Daoy (cell line): ENCODE data around the gene ST14. TPM values are rescaled to one million over a fixed set of nuclear protein-coding genes. Genes with fewer than 3 reads are reported as not detected.
"Not testable (repeated sequence)": the region's sequence is repeated elsewhere in the genome, so short reads cannot be mapped to it uniquely, and the experiment has no call there.

Experiments
- DNase-seq: peaks from one replicate; pipeline ENCODE4 v3.0.0-alpha.2; 2015; ENCODE audit warnings: low read depth
- total RNA-seq: library from RNA; depleted of rRNA; stranded (reverse); fragments of >200 nt; shearing (Covaris generic); gene quantifications from 2 replicates; pipeline ENCODE4 v1.2.3, GENCODE V29; 2014

The ST14 gene
- total RNA-seq, 1 experiment from 2014 or later = not detected

DNA sequence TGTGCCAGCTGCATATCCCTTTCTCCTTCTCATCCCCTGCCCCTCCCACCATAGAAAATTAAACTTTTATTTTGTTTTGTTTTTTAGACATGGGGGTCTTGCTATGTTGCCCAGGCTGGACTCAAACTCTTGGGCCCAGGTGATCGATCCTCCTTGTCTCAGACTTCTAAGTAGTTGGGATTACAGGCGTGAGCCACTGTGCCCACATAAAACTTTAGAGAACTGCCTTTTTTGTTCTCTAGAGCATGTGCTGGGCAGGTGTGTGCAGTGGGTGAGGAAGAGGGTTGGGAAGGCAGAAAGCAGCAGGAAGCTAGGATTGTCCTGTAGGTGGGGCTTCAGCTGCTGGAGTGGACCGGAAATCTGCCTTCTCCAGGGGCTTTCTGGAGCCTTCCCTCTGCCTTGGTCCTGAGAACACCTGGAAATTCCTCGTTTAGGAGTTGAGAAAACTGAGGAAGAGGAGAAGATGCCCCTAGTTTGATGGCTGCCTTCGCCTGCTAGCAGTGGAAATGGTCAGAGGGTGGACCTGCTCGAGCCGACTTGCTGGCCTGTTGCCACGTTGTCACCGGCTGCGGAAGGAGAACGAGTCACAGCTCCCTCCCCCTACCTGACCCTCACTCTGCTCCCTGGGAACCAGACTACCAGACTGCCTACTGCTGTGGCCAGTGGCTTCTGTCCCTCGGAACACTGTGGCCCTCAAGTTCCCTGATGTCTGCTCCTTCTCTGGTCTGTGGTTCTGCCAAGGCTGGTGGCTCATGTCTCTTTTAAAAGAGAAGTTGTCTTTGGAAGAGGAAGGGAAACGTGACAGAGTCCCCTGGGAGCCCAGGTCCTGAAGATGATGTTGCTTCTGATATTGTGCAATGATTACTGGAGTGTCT, 4.0 kb downstream of the ST14 start:
- DNase-seq = no peak

DNA sequence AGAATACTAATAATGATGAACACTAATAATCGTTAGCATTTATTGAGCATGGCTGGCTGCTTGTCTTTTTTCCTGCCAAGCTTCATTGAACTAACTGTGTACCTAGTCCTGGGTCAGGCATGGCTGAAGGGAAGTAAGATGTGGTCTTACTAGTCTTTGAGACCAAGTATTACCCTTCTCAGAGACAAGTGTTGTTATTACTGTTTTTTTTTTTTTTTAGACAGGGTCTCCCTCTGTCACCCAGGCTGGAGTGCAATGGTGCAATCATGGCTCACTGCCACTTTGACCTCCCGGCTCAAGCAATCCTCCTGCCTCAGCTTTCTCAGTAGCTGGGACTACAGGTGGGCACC, 4.6 kb downstream of the ST14 start:
- DNase-seq = no peak

DNA sequence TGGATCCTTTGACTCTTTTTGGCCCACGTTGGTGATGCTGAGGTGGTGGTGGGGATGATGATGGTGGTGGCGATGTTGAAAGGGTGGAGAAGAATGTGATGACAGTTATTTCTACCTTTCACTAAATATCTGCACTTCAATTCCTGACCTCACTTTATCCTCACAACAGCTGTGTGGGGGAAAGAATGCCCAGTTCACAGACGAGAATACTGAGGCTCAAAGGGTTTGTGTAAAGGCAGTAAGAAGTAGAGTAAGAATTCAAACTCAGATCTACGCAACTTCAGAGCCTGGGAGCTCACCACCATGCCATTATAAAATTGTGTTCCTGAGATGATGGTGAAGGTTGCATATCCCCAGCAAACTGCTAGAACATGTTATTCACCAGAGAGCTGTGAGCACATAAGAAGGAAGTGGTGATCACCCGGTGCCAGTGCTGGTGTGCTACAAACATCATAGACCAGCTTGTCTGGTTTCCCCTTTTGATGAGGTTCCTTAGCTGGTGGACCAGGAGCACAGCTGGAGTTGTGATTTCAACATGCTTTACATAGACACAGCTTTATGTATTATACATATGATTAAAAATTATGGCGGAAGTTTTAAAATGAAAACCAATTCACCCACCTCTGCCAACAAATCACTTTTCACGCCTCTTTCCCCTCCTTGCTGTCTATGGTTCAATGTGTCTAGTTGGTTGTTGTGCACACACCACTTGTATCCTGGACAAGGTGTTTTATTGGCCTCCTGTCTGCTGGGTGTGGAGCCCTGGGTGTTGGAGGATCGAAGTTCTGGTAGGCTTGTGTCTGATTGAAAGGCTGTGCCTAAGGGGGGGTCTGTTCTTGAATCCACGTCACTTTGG, 6.2 kb downstream of the ST14 start:
- no peak for DNase-seq

DNA sequence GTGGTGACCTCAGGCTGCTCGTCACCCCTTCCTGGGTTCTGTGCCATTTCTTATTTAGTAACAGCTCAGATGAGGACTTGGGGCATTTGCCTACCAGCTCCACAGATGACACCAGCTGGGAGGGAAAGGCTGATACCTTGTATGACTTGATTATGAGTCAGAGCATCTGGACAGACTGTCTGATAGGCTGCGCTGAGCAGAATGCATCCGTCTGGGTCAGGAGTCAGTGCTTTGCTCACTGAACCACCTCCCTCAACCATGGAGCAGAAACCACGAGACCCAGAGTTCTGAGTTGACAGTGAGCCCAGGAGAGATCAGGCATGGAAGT, 6.8 kb downstream of the ST14 start:
- DNase-seq = peak; percentile 93

DNA sequence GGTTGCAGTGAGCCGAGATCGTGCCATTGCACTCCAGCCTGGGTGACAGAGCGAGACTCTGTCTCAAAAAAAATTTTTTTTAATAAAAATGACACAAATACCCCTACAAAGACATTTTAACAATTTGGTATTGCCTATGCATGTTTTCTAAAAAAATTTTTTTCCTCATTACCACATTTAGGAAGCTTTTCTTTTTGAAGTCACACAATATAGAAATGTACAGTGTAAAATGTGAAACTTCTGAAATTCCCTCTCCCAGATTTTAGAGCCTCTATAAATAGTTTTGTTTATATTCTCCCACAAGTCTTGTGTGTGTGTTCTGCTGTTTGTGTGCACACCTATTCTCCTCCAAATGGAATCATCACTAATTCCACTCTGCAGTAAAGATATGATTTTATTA, 7.6 kb downstream of the ST14 start:
- DNase-seq = no peak

DNA sequence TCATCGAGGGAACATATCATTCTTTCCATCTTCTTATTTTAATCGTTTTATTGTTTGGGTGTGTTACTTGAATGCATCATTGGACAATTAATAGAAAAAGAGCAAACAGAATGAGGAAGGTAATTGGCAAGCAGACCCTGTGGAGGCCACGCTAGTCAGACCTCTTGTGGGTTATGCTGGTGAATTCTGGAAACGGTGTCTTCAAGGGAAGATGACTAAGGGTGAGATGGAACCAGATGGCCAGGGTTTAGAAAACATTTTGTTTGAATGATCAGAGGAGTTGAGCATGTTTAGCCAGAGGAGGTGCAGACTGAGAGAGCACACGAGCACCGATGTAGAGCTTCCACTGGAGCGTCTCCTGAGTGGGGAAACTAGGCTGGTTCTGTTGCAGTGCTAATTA, 8.5 kb downstream of the ST14 start:
- no peak for DNase-seq

DNA sequence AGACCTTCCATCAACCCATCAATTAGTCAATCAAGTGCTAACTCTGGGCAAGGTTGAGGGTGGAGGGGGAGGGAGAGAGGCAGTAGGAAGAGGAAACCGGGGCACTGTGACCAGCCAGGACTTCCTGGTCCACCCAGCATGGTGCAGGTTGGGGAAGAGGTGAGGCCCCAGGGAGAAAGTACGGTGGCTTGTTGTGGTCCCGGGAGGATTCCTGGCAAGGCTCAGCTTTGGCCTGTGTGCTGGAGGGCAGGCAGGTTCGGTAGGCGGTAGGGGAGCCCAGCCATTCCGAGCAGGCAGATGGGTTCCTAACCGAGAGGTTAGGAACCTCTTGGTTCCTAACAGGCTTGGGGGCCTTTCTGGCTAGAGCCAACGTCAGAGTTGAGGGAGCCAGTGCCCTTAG, 10.8 kb downstream of the ST14 start:
- DNase-seq = no peak

DNA sequence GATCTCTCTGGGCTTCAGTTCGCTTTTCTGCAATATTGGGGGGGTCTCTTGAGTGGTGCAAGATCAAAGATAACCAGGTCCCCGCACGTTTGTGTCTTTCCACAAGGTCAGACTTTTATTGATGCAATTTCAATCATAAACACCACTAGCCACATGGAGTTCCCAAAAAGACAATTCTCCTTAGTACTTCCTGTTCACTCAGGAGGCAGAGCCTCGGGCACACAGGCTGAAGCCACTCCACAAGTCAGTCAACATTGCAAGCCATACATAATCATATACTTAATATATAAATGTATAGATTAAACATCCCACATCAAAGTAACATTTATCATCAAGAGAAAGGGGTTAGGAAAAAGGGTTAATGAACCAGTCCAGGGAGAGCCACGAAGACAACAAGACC, 12.0 kb downstream of the ST14 start:
- DNase-seq = no peak

DNA sequence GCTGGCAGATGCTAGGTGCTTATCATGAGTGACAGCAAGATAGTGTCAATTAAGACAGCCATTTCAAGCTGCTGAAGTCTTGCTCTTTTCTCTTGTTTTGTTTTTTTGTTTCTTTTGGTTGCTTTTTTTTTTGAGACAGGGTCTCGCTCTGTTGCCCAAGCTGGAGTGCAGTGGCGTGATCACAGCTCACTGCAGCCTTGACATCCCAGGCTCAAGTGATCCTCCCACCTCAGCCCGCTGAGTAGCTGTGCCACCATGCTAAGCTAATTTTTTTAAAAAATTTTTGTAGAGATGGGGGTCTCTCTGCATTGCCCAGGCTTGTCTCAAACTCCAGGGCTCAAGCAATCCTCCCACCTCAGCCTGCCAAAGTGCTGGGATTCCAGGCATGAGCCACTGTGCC, 12.4 kb downstream of the ST14 start:
- DNase-seq = not testable (repeated sequence)

DNA sequence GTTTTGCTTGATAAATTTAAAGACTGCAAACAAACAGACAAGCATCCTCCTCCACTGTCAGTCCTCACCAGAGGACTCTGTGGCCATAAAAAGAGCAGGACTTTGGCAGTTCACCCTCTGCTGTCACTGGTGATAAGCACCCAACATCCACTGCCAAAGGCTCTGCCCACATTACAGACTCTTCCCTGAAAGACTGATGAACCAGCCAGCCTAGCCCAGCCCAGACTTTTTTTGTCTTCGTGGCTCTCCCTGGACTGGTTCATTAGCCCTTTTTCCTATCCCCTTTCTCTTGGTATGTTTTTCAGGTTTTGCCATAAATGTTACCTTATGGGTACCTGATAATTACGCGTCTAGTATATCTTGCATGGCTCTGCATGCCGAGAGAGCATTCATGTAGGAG, 15.1 kb downstream of the ST14 start:
- DNase-seq = no peak

DNA sequence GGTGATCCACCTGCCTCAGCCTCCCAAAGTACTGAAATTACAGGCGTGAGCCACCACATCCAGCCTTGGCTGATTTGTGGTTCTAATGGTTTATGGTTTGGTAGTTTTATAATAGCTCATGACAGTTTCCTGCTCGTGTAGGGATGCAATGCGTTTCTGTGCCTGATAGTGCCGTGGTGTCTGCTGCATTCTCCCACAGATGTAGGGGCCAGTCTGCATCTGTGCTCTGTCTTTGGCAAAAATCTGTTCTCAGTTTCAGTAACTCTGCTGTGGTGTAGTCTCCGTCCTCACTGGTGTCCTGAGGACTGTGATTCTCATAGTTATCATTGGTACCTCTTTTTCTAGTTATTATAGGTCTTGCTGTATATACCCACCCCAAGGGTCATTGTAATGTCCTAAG, 16.3 kb downstream of the ST14 start:
- DNase-seq = no peak

DNA sequence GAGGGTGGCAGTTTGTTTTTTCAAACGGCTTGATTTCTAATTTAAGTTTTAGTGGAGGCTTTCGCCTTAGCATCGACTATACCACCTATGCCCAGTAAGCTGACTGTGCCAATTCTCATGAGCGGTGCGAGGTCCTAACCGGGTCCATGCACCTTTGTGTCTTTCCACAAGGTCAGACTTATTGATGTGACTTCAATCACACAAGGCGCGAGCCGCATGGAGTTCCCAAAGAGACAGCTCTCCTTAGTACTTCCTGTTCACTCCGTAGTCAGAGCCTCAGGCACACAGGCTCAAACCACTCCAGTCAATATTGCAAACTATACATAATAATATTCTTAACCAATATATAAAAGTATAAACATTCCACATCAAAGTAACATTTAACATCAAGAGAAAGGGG, 18.2 kb downstream of the ST14 start:
- no peak for DNase-seq

DNA sequence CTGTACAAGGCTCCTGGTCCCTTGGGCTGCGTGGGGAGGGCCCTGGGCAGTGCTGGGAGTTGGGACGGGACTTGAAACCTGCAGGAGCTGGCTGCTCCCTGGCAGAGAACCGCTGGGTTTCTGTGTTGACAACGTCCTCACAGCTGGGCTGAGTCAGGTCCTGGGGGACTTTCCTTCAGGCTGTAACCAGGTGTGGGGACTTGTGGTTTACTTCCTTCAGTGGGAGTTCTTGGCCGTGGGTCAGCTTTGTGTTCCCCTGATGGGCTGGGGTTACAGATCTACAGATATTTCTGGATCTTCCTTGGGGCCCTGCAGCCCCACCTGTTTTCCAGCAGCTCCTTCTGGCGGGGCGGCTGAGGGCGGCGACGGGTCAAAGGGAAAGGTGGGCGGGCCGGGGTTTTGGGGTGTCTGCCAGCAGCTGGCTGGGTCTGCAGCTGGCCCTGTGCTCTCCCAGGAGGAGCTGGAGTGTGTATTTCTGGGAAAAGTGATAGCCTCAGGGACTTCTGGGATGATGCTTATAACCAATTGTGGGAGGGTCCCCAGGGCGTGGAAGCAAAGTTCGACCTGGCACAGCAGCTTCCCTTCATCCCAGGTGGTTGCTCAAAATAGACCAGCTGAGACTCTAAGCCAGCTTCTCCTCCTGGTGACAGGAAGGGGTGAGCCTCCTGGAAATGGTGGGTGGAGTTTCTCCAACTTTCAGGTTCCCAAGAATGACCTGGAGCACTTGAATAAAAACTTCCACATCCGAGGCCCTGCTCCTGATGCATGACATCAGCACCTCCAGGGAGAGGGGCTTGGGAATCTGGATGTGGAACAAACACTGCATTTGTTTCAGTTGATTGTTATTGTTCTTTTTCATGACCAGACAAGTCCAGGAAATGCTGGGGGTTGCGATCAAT, 19.1 kb downstream of the ST14 start:
- DNase-seq = no peak

DNA sequence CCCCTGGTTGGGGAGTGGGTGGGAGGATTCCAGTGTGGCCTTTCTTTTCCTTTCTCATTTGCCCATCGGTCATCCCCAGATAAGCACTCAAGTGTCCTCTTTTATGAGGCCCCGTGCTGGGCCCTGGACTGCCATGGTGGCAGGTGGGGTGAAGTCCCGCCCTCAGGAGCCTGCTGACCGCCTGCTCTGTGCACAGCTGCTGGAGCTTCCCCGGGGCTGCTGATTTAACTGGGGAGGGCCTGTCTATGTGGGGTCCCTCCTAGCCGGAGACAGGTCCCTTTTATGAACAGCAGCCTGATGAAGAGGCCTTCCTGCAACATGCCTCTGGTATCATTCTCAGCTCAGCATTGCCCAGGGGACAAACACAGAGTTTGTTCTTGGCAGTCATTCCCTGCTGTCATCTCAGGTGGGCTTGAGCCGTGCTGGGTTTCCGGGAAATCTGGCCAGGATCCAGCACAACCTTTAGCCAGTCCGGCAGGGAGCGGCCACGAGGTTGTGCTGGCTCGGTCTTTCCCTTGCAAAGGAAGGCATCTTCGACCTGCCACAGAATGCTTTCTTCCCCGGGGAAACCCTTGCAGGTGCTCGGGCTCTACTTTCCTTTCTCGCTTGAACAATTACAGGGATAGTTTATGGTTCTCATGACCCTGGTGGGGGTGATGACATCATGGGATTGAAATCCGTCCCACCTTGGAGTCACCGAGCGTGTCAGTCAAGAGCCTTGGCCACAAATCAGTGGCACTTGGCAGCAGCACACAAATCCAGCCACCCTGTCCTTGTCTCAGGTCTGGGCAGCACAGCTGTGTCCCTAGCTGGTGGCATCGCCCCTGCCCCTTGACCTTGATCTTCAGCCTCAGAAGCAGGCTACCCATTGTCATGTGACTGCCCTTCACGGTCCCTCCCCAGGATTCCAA, 20.1 kb downstream of the ST14 start:
- DNase-seq = no peak

DNA sequence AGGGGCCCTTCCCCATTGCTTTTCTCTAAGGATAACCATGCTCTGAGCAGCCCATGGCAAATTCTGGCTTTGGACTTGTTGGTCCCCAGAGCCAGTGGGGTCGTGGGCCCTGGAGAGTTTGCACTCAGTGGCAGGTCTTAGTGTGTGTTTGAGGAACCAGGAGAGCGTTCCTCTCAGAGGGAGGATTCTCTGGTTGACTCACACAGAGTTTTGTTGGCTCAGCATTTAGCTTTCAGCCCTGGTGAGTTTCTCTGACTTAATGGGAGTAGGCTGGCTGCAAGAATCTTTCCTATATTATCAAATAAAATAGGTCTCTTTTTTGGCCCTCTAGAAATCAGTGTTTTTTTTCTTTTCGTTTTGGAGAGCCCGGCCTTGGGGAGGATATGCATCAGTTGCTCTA, 20.9 kb downstream of the ST14 start:
- DNase-seq = no peak

DNA sequence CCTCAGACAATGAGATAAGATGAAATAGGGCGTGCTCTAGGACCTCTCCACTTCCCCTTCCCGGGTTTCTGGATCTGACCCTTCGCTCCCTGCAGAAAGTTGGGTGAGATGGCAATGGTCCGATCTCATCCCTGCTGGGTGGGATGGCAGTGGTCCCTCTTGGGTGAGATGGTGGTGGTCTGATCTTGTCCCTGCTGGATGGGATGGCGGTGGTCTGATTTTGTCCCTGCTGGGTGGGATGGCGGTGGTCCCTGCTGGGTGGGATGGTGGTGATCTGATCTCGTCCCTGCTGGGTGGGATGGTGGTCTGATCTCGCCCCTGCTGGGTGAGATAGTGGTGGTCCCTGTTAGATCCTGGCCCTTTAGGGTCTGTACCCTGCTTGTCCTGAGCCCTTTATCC, 21.3 kb downstream of the ST14 start:
- DNase-seq = no peak

DNA sequence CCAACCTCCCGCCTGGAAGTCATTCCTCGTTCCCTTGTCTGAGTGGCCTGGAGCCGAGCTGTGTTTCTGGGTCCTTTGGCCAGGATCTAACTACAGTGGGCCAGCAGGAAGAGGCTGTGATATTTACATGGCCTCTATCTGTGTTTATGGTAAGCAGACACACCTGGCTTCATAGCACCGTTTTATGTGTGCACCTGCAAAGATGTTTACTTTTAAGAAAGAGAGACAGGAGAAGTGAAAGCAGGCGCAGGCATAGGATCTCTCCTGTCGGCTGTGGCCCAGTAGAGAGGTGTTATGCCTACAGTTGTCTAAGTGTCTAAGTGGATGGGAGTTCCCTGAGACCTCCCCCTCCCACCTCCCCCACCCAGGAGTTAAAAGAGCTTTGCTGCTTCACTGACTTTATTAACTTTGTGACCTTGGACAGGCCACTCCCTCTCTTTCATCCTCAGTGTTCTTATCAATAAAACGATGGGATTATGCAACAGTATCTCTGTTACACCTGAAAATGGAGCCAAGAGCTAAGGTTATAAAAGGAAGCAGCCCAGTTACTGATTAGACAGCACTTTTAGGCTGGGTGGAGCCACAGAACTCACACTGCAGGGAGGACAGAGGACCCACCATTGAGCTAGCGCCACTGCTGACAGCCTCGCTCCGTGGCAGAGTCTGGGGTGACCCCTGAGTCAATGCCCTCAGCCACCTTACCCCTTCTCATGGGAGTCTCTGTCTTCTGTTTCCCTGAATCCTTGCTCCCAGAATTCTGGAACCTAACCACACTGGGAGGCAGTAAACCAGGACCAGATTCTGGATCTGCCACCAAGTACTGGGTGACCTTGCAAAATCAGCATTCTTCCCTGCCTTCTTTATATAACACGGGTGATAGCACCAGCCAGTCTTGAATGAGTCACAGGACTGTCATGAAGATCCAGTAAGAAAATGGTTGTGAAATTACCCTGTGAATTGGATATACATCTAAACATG, 22.0 kb downstream of the ST14 start:
- DNase-seq = no peak

DNA sequence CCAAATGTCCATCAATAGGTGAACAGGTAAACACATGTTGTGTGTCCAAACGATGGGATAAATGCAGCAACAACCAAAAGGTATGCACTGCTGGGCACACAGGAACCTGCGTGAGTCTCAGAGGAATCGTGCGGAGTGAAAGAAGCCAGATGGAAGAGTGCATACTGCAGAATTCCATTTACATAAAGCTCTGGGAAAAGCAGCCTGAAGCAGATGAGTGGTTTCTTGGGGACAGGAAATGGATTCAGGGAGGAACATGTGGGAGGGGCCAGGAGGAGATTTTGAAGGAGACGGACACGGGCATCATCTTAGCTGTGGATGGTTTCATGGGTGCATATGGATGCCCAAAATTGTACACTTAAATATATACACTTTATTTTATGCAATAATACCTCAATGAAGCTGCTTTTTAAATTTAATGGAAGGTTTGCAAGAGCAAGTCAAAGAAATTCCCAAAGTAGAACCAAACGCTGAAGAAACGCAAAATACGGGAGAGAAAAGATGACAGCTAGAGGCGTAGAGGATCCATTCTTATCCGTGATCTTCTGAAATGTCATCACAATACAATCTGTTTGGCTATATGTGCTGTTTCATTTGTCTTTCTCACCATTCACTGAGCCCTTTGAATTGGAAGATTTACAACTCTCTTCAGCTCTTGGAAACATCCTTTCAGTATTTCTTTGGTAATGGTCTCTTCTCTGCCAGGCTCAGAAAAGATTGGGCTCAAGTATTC, 24.5 kb downstream of the ST14 start:
- DNase-seq = no peak

DNA sequence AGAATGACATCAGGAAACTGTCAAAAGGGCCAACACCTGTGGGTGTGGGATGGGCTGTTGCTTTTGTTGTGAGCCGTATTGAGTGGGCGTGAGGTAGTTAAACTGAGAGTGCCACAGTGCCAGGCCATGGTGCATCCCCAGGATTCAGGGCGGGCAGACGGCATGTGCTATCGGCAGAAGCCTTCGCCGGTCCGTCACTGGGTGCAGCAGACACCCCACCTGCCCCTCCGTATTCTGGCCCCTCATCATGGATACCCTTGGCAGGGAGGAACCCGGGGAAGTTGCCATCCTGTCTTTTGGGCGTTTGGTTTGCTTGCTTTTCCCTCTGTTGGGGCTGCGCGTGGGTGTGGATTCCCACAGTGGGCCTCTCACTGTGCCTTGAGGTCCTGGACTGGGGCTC, 27.5 kb downstream of the ST14 start:
- no peak for DNase-seq
